Measurements from ENCODE around the gene NDUFB10. TPM values are rescaled to one million over a fixed set of nuclear protein-coding genes. Genes with fewer than 3 reads are reported as not detected.

Gene NDUFB10
- total RNA-seq, 1 experiment from 2014 or later, result 287 TPM

- DNase-seq (ENCODE audit: low read depth, low spot score), result no peak
- no peaks in the 10 kb centered on the region for H3K27me3 ChIP-seq (ENCODE audit: control insufficient read depth, insufficient read depth, low read length)
- no peaks in the 10 kb centered on the region for H3K9me3 ChIP-seq (ENCODE audit: control insufficient read depth, insufficient read depth, low read depth, low read length)
- BruUV-seq (replicated peaks), result no TSS peak
- H3K27ac ChIP-seq (ENCODE audit: low read length), result no peak overlapping the region
- intact Hi-C loops (cut with micrococcal nuclease; ENCODE audit: unreplicated experiment), result no loop called here
- H3K4me1 ChIP-seq (ENCODE audit: control insufficient read depth, insufficient read depth, low read length), result peaks cover 14% of the 10 kb centered on the region
- H3K4me3 ChIP-seq (ENCODE audit: low read depth in 2 of 2, low read length in 2 of 2), result no peak overlapping the region
- TF ChIP-seq SIN3A (IDR thresholded peaks at IDR 0.05; ENCODE audit: borderline replicate concordance, insufficient read depth, low read depth, low read length), result no peak
- TF ChIP-seq REST (IDR thresholded peaks at IDR 0.05; ENCODE audit: insufficient read depth in 1 of 2, low read depth in 2 of 2, low read length in 1 of 2), result no peak
- TF ChIP-seq POLR2AphosphoS5 (IDR thresholded peaks at IDR 0.05; ENCODE audit: low read depth, low read length), result no peak
- TF ChIP-seq CTCF (IDR thresholded peaks at IDR 0.05), result no peak
- in situ Hi-C loops (cut with HindIII; ENCODE audit: low pct_unique_long_range_greater_than_20kb, low sequenced_read_pairs), result no loop called here
- no peak for ATAC-seq
- ChIA-PET POLR2A (no interaction called here), CTCF (interaction anchor here (0.7 kb wide), 2 partner anchors 70 to 162 kb away, joined by 4 to 9 read pairs; no protein-coding TSS in a partner anchor)
- no peaks in the 10 kb centered on the region for H3K36me3 ChIP-seq (ENCODE audit: control insufficient read depth, insufficient read depth, low read length)
These were observed 22.3 kb upstream of the NDUFB10 start for GRCh38 chr16:1936945-1937479.

- CTCF ChIA-PET, result no interaction called here
- no peak for ATAC-seq
- in situ Hi-C loops (cut with HindIII; ENCODE audit: low pct_unique_long_range_greater_than_20kb, low sequenced_read_pairs), result no loop called here
- H3K4me1 ChIP-seq (ENCODE audit: control insufficient read depth, insufficient read depth, low read length), result peaks cover 11% of the 10 kb centered on the region
- no peaks in the 10 kb centered on the region; the same call in 1 of the 2 replicates for H3K36me3 ChIP-seq (ENCODE audit: control insufficient read depth, insufficient read depth, low read length)
- BruUV-seq (replicated peaks), result no TSS peak
- no peak overlapping the region for H3K27ac ChIP-seq (ENCODE audit: low read length)
- TF ChIP-seq TCF7L2 (IDR thresholded peaks at IDR 0.05; ENCODE audit: low read depth, low read length) (no peak), CTCF (IDR thresholded peaks at IDR 0.05) (no peak), REST (IDR thresholded peaks at IDR 0.05; ENCODE audit: insufficient read depth in 1 of 2, low read depth in 2 of 2, low read length in 1 of 2) (no peak), SIN3A (IDR thresholded peaks at IDR 0.05; ENCODE audit: borderline replicate concordance, insufficient read depth, low read depth, low read length) (no peak), POLR2AphosphoS5 (IDR thresholded peaks at IDR 0.05; ENCODE audit: low read depth, low read length) (no peak)
- POLR2A ChIA-PET, result no interaction called here
- H3K9me3 ChIP-seq (ENCODE audit: control insufficient read depth, insufficient read depth, low read depth, low read length), result no peaks in the 10 kb centered on the region
- H3K4me3 ChIP-seq (ENCODE audit: low read depth in 2 of 2, low read length in 2 of 2), result no peak overlapping the region
- intact Hi-C loops (cut with micrococcal nuclease; ENCODE audit: unreplicated experiment), result no loop called here
- H3K27me3 ChIP-seq (ENCODE audit: control insufficient read depth, insufficient read depth, low read length), result no peaks in the 10 kb centered on the region
- no peak for DNase-seq (ENCODE audit: low read depth, low spot score)
These were observed 21.0 kb upstream of the NDUFB10 start for GRCh38 chr16:1938316-1938715.
